ENCODE data around the gene PLS1.
"Not testable (repeated sequence)": the region's sequence is repeated elsewhere in the genome, so short reads cannot be mapped to it uniquely, and the experiment has no call there.

PLS1 gene

DNA sequence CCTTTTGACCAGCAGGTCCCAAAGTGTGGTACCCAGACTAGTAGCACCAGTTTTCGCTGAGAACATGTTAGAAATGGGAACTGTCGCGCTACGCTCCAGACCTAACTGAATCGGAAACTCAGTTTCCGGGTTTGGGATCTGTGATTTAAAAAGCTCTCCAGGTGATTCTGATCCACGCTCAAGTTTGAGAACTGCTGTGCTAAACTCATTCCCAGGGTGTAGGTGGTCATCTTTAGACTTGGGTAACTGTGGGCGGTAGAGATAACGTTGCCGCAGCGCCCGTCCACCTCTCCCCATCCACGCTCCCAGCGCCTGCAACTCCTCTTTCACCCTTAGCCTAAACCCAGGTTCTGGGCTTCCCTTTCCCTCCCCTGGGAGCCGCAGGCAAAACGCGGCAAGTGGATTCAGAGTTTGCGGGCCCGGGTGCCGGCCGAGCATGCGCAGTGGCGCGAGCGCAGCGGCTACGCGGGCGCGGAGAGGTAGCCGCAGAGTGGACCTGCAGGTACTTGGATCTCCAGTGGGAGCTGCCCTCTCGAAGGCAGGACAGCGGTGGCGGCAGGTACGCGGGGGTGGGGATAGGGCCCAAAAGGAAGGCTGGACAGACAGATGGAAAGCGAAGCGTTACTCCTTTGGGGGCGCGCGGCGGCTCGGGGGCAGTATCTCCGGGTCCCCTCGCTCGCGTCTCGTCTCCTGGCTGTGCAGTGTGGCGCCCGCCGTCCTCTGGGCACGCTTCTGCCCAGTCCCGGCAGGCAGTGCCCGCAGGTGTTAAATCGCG lies at the start of gene PLS1:
PLS1 (plus strand) TSS at position 443 of the 775 bp plus-strand sequence. CDS start 67,845 bp downstream, outside the sequence.
- peak; percentile 95 for DNase-seq

DNA sequence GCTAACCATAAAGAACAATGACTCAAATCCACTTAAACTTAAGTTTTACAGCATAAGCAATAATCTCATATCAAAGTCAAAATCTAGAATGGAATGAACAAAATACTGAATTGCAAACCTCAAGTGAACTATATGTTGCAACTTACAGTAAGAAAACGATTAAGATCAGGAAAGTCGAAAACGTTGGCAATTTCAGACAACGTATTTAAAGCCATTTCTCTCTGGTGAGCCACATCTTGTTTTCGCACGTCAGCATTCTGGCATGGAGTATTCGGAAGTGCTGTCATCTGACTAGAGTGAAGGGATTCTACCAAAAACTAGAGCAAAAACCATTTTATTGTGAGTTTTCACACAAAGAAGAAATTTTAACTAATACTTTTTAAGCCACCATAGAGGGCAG lies 46.2 kb upstream of the PLS1 start:
- no peak for DNase-seq

- not testable (repeated sequence) for DNase-seq
Measured at GRCh38 chr3:142552579-142552978, 43.6 kb upstream of the PLS1 start.

- no peak for DNase-seq
Measured at GRCh38 chr3:142553741-142554140, 42.5 kb upstream of the PLS1 start.

GRCh38 chr3:142560118-142560517 lies 36.1 kb upstream of the PLS1 start:
- no peak for DNase-seq

- DNase-seq: no peak
Measured at GRCh38 chr3:142563496-142563997, 32.6 kb upstream of the PLS1 start.

GRCh38 chr3:142566096-142566495 lies 30.1 kb upstream of the PLS1 start:
- DNase-seq: no peak

- DNase-seq: no peak
Measured at GRCh38 chr3:142568393-142569017, 27.7 kb upstream of the PLS1 start.

GRCh38 chr3:142569422-142569821 lies 26.8 kb upstream of the PLS1 start:
- DNase-seq: not testable (repeated sequence)

DNA sequence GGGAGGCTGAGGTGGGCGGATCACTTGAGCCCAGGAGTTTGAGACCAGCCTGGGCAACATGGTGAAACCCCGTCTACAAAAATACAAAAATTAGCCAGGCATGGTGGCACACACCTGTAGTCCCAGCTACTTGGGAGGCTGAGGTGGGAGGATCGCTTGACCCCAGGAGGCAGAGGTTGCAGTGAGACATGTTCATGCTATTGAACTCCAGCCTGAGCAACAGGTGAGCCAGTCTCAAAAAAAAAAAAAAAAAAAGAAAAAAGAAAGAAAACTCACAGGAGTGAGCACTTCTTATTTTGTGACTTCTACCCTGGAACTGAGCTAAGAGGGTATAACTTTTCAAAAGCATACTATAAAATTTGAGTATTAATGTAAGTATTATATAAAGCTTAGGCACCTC lies 22.0 kb upstream of the PLS1 start:
- not testable (repeated sequence) for DNase-seq

DNA sequence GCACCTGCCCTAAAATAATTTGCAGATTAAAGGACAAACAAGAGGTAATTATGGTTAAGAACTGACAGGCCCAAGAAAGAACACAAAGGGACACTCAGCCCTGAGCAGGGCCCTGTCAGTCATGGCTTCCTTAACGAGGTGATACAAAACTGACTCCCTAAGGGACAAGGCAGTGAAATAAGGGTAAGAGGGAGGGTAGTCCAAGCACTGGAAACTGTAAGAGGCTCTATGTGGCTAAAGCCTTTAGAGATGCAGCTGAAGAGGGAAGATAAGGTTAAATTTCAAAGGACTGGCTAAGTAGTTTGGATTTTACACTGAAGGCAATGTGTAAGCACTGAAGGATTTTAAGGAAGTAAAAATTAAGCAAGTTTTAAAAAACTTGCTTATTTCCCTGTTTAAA lies 21.5 kb upstream of the PLS1 start:
- no peak for DNase-seq

DNA sequence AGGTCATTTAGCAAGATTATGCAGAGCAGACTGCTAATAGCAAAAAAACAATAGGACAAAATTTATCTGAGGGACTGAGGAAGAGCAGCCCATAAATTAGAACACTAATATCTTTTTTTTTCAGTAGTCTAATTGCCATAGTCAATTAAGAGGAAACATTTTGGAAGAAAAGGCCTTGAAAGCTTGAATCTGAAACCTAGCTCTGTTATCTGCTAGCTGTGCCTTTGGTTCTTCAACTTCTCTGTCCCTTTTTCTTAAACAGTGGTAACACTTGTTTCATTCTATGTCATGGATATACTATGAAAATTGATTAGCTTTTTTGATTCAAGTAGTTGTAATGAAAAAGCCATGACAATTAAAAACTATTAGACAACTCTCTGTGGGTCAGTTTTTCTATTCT lies 19.4 kb upstream of the PLS1 start:
- DNase-seq: no peak

- no peak for DNase-seq
Measured at GRCh38 chr3:142577696-142578328, 18.4 kb upstream of the PLS1 start.

DNA sequence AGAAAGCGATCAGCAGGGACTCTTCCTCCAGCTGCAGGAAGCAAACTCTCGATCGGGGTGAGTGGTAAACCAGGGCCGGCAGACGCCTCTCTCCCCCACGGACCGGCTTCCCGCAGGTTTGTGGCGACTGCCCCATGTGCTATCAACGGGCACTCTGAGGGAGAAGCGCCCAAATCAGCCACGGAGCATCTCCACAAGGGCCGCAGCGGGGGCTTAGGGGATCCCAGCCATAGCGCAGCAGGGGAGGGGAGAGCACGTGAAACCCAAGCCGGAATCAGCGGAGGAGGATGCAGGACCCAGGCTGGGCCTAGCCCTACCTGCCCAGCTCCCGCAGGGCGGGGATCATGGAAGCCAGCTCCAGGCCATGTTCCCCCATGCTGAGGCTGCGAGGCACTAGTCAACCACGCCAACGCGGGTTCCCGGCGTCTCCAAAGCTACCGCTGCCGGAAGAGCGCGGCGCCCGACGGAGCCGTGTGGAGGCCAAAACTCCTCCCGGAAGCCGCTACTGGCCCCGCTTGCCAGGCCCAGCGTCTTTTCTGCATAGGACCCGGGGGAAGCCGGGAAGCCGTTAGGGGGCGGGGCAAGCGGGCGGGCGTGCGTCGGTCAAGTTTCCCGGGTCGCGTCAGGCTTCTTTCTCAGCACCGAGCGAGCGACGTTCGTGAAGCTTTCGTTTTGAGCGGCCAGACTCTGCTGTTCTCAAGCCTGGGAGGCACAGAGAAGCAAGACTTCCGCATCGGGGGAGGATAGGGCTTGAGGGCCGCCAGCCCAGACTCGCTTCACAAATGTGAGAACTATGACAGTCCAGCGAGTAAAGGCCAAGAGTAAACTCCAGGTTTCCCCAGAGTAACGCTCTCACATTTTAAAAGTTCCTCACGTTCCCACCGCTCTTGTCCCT lies 17.6 kb upstream of the PLS1 start, which contains the start of gene ATR:
ATR (minus strand) TSS at position 405 of the 895 bp plus-strand sequence; CDS start at position 376, 29 bp downstream.
- DNase-seq: peak; percentile 94

- DNase-seq: no peak
Measured at GRCh38 chr3:142580061-142580423, 16.2 kb upstream of the PLS1 start.

DNA sequence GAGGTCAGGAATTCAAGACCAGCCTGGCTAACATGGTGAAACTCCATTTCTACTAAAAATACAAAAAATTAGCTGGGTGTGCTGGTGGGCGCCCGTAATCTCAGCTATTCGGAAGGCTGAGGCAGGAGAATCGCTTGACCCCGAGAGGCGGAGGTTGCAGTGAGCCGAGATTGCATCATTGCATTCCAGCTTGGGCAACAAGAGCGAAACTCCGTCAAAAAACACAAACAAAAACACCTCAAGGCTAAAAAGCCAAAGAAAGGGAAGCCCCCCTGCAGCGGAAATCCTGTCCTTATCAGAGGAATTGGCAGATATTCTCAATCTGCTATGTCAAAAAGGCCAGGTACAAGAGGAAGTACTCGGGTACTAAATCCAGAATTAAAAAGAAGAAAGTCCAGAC lies 15.1 kb upstream of the PLS1 start:
- not testable (repeated sequence) for DNase-seq

DNA sequence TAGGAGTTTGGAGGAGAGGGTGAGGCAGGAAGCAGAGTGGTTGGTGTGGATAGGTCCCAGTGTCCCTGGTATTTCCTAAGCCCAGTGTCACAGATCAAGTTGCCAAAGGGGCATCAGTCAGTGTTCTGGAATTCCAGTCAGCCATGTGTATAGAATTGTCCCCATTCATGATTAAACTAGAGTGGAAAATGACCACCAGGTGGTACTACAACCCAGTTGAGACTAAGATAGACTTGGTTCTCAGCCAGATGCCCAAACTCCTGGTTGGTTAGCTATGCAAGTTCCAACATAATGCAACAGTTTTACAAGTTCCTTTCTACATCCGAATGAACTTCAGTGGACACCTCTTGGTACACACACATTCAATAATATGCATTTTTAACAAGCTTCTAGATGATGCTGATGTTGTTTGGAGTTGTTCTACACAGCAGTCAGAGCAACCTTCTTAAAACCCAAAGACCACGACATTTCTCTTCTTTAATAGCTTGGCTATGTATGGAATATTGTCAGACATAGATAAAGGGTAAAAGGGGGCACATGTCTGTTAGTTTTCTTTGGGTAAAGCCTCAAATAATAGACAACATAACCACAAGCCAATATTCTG lies 9.3 kb upstream of the PLS1 start:
- no peak for DNase-seq

GRCh38 chr3:142588703-142589102 lies 7.5 kb upstream of the PLS1 start:
- no peak for DNase-seq

DNA sequence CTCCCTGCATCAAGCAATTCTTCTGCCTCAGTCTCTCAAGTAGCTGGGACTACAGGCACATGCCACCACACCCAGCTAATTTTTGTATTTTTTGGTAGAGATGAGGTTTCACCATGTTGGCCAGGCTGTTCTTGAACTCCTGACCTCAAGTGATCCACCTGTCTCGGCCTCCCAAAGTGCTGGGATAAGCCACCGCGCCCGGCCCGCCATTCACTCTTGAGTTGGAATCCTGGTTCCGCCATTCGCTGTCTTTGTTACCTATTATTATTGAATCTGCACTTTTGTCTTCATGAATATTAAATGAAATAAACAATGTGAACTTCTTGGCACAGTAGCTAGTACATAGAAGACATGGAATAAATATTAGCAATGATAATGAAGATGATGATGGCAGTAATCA lies 3.9 kb upstream of the PLS1 start:
- not testable (repeated sequence) for DNase-seq

DNA sequence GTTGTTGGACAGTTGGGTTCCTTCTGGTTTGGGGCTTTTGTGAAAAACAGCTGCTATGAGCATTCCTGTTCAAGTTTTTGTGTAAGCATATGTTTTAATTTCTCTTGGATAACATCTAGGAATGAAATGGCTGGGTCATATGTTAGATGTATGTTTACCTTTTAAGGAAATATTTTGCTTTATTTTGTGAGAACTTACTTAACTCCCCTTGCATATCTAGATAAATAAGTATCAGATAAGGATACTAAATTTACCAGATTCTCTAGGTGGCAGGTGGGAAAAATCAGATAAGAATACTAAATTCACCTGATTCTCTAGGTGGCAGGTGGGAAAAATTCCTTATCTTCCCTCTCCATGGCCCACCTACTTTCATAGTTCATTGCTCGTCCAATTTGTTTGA lies 1.1 kb upstream of the PLS1 start:
- DNase-seq: no peak

- DNase-seq: no peak
Measured at GRCh38 chr3:142595581-142595950, 627 bp upstream of the PLS1 start.

GRCh38 chr3:142596726-142597088 lies 514 bp downstream of the PLS1 start:
- DNase-seq: no peak

Measured in activated T-cell treated with anti-CD3 and anti-CD28 coated beads, Interleukin-2, amount 50 U/mL, for 1 hour (primary cell).